ENCODE results near the gene IL1RAPL1.

- TF ChIP-seq RFX5 (IDR thresholded peaks at IDR 0.05) = no peak
- no peak for TF ChIP-seq NPAS2 (CRISPR knock-in tag; IDR thresholded peaks at IDR 0.05; ENCODE audit: borderline replicate concordance)
- TF ChIP-seq, protein P1, sequence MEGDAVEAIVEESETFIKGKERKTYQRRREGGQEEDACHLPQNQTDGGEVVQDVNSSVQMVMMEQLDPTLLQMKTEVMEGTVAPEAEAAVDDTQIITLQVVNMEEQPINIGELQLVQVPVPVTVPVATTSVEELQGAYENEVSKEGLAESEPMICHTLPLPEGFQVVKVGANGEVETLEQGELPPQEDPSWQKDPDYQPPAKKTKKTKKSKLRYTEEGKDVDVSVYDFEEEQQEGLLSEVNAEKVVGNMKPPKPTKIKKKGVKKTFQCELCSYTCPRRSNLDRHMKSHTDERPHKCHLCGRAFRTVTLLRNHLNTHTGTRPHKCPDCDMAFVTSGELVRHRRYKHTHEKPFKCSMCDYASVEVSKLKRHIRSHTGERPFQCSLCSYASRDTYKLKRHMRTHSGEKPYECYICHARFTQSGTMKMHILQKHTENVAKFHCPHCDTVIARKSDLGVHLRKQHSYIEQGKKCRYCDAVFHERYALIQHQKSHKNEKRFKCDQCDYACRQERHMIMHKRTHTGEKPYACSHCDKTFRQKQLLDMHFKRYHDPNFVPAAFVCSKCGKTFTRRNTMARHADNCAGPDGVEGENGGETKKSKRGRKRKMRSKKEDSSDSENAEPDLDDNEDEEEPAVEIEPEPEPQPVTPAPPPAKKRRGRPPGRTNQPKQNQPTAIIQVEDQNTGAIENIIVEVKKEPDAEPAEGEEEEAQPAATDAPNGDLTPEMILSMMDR (IDR thresholded peaks at IDR 0.05) = no peak
Observed at GRCh38 chrX:28550331-28550872, 36.8 kb upstream of the IL1RAPL1 start.
